HG03103 (cell line): ENCODE measurements around the gene ZNF664.

Experiments
- ATAC-seq: cut with Tn5 transposase; IDR thresholded peaks from one replicate; pipeline ENCODE4 v1.9.1; 2021; ENCODE audit warnings: low read depth; ENCODE audit not compliant: unreplicated experiment

Gene ZNF664

DNA sequence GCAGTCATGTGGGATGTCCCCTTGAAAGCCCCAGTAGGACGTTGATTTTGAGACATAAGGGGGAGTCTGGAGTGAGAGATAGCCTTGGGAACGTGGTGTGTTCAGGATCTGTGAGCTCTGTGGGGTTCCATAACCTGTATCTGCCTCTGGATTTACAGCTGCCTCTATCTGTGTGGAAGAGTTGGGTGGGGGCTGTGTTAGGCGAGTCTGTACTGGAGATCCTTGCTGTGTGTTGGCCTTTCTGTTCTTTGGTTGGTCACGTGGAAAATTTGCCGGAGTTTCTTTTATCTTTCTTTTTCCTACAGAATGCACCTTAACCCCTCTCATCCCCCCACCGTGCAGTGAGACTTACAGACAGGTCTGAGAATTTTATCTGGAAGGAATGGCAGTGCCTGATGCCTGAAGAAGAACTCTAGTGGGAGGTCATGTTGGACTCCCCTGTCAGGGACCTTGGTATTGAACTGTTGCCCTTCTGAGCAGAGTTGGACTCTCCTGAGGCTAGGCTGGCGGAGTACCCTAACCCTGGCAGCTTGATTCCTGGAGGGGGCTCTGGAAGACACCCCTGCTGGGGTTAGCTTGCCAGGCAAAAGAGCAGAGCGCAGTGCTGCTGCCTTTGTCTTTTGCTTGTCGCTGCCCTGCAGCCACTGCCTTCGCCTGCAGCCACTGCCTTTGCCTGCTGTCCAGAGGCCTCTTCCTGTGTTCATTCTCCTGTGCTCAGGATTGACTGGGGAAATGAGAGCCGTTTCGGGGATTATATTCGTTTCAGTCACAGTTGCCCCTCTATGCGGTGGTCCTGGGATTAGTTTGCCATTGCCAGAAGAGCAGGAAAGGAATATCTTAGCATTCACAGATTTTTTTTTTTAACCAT is 34.1 kb downstream of the ZNF664 start:
- no peak for ATAC-seq

DNA sequence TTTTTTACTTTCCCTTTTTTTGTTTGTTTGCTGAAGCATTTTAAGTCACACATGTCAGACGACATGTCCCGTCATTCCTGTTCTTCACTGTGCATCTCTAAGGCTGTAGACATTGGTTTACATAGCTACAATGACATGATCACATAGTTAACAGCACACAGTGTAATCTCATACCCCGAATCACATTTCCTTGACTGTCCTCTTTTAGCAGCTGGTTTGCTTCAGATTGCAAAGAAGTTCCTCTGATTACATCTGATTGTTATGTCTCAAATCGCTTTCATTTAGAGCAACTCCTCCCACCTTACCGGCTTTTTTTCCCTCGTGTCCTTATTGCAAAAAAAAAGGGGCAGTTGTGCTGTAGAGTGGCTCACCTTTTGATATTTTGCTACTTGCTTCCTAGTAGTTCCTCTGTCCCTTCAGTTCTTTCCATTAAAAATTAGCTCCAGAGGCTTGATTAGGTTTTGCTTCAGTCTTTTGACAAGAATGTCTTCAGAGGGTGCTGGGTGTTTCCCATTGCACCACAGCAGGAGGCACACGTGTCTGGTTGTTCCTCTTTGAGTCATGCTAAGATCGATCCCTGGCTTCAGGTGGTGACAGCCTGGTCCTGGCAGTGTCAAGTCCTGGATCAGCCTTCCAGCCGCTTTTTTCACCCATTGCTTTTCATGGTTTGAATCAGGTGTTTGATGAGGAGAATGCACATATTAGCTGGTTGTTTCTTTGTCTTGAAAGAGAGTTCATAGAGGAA is 35.0 kb downstream of the ZNF664 start:
- ATAC-seq, result no peak

DNA sequence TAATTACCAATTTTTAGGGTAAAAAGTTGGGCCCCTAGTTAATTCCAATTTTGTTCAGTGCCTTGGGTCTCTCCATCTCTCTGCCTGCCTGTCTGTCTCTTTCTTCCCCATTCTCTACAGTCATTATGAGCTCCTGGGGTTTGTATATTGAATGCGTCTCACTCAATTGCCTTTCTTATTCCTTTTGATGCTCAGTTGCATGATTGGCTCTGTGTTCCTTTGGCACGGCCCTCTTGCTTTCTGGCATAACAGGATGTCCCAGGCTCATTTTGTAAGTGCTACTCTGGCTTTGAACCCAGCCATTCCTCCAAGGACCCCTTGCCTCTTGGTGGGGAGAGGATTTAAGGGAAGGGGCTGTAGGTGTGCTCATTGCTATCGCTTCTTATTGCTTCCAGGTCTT is 35.6 kb downstream of the ZNF664 start:
- no peak for ATAC-seq

DNA sequence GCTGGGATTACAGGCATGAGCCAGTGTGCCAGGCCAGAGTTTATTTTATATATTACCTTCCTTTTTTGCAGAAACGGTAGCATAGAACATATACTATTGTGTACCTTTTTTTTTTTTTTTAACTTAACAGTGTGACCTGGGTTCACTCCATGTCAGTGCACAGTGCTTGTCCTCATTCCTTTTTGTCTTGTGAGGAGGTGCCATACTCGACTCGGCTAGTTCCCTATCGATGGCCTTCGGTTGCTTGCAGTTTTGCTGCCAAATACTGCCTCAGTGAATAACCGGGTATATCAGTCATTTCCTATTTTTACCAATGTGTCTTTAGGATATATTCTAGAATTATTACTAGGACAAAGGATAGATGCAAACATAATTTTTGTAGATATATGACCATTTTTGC is 36.8 kb downstream of the ZNF664 start:
- ATAC-seq, result no peak

DNA sequence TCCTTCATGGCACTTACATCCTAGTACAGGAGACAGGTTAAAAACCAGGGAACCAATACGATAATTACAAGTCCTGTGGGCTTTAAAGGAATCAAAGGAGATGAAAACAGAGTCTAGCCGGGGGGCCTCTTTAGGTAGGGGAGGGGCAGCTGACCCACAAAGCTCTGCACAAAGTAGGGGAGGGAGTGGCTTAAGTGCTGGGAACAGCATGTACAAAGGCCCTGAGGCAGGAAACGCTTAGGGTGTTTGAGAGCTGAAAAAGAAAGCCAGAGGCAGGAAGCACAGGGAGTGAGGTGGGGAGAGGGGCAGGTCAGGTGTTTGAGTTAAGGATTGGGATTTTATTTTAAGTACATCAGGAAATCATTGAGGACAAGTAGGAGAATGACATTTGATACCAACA is 37.7 kb downstream of the ZNF664 start:
- no peak for ATAC-seq

DNA sequence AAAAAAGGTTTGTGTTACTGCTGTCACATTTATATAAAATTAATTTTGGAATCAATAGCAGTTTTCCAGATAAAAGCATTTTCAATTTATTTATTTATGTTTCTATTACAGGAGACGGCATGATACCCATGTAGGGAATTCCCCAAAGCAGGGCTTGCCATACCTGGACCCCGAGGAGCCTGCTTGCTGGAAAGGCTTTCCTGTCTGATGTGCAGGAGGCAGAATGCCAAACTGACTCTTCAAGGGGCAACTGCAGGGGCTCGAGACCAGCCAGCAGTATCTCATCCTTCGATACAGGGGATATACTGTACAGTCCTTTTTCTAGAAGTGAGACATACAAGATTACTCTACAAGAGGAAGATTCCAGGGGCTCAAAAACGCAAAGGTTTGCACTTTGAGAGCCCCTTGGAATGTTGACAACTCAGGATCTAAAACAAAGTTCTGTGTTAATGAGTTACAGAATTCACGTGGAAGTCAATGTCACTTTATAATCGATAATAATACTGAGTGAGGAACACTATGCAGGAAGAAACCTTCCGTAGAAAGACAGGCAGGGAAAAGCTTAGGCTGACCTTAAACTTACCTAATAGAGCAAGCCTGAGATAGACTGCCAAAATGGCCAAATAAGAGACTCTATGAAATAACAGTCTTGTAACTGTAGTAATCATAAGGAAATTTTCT is 38.6 kb downstream of the ZNF664 start:
- ATAC-seq, result no peak

DNA sequence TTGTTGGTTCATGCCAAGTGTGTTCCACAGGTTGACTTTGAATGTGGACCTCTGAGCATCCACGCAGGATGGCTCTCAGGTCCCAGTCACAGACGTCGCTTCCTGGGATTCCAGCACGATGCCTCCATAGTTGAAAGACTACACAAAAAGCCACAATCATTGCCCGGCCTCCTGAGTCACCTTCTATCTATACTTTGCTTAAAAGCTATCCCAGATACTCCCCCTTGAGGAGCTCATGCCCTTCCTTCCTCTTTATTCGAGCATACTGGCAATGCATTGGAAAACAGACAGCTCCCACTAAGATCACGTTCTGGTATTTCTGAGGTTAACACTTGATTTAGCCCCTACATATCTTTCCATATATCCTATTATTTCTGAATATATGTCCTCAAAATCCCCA is 40.1 kb downstream of the ZNF664 start:
- ATAC-seq, result no peak

DNA sequence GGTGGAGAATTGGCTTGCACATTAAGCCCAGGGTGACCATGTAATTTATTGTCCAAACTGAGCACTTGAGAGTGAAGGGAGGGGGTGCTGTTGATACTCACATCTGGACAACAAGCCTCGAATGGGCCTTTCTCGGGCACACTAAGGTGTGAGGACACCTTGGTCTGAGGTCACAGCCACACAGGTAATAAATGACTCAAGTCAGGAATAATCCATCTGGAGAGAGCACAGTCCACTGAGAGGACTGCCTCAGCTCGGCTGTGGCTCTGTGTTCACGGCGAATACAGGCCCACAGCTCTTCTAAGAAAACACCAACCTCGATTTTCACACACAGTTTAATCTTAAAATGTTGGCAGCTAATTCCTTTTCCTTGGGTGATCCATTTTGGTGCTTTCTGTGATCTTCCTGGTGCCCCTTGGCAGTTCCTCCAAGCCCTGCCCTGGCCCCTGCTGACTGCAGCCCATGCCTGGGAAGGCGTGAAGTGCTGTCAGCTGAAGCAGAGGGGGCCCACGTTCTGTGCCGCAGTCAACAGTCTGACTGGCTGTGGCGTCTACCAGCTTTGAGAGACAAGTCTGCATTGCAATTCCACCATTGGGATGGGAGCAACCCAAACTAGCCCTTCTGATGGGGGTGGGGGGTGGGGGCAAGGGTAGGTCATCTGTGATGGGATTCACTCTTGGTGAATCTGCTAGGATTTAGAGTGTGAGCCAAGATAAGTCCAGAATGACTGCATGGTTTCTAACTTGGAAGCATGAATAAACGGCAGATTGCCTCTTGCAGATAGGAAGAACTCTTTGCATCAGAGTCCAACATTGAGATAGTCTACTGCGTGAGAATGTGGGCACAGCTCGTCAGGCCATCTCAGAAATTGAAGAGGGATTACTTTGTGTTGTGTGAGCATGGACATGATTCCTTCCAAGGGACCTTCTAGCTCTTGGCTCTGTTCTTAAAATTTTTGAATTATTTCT is 42.8 kb downstream of the ZNF664 start:
- ATAC-seq, result no peak

DNA sequence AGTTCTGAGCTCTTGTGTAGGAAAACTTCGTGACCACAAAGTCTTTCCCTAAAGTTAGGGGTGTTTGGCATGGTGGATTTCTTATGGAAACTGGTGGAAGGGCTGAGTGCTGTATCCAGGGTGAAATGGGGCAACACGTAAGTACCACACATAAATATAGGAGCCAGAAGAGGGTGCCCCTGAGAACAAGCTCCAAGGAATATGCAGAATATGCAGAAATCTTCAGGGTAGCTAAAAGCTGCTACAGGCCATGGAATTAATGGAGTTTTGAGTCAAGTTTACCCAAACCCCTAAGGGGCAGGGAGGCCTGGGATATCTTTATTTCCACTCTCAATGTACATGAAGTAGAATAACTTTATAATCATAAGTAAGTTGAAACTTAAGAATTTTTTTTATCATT is 44.0 kb downstream of the ZNF664 start:
- no peak for ATAC-seq

DNA sequence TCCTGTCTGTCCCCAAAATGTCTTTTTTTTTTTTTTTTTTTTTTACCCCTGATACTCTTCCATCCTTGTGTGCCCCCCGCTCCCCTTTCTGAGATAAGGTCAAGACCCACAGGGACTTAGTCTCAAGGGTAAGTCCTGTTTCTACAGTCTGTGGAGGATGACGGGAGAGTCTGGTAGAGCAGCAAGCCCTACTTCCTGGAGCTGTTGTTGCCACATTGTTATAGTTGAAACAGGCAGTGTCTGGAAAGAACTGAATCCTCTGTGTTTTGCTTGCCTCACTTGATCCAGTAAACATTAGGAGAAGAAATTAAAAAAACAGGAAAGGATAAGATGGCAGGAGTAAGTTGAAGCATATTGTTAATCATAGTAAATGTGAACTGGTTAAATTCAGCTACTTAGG is 45.5 kb downstream of the ZNF664 start:
- ATAC-seq, result no peak

DNA sequence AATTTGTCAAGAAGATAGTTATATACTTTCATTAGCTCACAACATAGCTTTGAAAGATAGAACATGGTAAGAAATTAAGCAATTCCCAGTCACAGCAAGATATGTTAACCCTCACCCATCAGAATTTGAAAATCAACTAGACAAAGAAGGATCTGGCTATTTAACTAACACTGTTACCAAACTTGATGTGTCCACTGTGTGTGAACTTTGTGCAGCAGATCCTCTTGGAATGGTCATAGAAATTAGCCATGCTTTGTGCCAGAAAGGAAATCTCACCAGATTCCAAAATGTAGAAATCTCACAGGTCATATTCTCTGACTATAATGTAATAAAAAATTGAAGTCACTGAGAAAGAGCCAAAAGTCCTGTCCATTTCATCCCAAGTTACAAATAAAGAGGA is 46.1 kb downstream of the ZNF664 start:
- no peak for ATAC-seq

DNA sequence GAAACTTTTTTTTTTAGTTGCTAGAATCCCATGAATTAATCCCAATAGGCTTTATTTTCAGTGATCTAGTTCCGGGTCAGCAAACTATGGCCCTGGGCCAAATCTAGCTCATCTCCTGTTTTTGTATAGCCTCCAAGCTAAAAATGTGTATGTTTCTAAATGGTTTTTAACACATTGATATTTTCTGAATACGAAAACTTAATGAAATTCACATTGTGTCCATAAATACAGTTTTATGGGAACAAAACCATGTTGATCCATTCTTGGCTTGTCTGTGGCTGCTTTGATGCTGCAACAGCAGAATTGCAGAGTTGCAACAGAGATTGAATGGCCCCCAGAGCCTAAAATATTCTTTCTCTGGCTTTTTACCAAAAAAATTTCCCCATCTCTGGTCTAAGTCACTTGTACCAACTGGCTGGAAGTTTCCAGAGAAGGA is 47.5 kb downstream of the ZNF664 start:
- no peak for ATAC-seq

DNA sequence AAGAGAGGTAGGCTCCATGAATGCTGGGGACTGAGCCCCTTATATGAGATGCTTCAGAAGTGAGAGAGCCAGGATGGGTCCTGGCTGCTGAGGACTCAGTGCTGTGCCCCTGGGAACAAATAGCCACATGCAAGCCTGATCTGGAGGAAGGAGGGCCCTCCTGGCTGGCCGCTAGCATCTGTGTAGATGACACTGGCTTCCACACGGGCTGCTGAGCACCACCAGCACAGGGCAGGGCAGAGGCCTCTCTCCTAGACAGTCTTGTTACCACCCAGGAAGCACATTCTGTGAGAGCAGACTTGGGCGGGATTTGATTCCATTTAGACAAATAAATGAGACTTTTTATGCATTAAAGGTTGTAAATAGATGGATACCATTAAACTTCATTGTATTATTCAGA is 48.0 kb downstream of the ZNF664 start:
- no peak for ATAC-seq

DNA sequence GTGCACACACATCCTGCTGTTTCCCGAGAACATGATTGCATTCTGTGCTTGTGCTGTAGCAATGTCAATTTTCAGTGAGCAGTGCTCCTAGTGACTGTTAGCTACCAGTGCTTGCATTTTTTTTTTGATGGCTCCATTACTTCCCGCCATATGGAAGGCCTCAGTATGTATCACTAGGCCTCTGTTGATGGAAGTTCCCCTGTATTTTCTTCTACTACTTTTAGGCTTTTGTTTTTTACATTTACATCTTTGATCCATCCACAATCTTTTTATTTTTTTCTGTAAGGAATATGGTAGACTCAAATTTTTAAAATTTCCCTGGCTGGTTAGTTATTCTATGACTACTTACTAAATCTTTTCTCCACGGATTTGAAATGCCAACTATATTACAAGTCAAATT is 49.1 kb downstream of the ZNF664 start:
- ATAC-seq, result no peak

DNA sequence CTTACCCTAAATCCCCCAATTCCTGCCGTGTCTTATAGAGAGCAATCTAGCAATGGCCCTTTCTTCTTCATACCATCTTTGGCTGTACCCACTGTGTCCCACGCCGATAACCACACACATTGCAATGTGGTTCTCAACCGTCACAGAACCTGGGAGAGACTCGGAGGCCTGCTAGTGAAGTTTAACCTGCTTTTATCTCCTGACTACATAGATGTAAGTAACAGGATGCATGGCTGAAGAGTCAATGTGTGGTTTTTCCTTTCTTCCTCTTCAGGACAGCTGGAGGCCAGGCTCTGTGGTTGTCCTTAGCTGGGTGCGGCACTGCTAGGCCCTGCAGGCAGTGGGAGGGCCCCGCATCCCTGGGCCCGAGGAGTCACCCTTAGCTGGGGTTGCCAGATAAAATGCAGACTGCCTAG is 51.3 kb downstream of the ZNF664 start:
- ATAC-seq, result no peak

DNA sequence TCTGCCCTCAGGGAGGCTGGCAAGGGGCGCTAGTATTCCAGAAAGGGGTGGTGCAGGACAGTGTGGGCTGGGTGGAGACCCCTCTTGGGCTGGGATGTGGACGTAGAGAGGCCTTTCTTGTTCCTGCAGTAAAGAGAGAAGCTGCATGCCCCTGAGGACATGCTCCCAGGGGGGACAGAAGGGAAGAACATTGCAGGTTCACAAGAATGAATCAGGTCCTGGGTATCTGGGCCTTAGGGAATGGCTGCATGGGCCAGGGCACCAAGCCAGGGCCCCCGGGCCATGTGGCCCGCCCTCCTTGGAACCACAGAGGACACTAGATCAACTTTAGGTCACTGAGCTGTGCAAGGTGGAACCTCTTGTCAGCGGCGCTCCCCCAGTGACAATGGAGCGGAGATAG is 51.8 kb downstream of the ZNF664 start:
- ATAC-seq, result no peak

DNA sequence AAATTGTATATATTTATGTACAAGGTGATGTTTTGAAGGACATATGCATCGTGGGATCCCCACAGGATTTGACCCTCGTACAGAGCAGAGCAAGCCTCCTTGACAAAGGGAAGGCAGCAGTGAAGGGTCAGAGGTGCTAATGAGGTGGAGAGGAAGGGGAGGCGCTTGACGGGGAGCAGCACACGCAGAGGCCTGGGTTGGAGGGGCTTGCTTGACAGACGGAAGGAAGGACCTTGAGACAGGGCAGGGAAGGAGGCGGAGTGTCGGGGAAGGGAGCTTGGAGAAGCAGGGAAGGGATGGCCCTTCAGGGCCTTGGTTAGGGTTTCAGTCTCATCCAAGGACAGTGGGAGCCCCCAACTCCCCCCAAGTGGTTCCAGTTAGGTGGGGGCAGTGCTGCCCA is 52.6 kb downstream of the ZNF664 start:
- no peak for ATAC-seq

DNA sequence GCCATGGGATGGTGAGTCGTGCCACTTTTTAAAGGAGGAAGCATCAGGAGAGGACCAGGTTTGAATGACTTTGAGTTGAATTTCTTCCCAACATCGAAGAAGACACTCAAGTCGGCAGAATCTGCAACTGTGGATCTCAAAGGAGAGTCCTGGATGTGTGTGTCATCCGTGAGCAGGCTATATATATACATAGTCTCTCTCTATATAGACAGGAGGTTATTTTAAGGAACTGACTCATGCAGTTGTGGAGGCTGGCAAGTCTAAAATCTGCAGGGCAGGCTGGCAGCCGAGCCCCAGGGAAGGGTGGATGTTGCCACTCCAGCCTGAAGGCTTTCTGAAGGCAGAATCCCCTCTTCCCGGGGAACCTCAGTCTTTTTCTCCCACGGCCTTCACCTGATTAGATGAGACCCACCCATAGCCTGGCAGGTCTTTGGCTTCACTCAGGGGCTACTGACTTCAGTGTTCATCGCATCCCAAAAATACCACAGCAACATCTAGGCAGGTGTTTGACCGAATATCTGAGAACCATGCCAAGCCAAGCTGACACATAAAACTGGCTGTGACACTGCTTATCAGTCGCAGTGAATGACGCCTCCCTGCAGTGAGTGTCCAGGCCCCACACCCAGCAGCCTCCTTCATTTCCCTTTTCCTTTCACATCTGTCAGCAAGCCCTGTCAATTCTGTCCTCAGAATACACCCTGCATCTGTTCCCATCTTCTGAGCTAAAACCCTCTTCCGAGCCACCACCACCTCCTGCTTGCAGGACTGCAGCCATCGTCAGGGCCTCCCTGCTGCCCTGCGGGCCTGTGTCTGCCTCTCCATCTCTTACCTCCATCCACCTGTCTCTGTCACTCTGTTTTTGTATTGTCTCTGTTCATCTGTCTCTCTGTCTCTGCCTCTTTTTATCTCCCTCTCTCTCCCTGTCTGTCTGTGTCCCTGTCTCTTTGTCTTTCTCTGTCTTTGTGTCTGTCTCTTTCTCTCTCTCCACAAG is 54.0 kb downstream of the ZNF664 start:
- ATAC-seq, result no peak
